Fibroblast of upper back skin (primary cell): ENCODE measurements around the gene HOTAIR.

Experiments
- DNase-seq: peaks from one replicate; pipeline ENCODE4 v3.0.0-alpha.2; 2013

Gene HOTAIR

DNA sequence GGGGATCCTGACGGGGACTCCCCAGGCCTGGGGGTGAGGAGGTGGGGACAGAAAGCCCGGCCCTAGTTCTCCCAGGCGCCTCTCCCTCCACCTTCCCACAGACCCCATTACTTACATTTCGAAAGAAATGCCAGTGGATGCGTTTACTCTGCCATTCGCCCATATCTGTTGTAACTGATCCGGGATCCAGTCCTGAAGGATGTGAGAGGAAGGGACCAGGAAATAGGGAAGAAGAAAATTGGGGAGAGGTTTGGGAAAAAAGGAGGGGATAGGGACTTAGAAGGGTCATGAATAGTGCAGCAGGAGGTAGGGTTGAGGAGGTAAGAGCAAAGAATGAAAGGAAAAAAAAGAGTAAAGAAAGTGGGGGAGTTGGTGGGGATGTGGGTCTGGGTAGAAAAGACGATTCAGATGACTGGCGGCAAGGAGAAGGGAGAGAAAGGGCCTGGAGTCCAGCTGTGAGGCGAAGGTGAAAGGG is 18.9 kb downstream of the HOTAIR start:
- no peak for DNase-seq

DNA sequence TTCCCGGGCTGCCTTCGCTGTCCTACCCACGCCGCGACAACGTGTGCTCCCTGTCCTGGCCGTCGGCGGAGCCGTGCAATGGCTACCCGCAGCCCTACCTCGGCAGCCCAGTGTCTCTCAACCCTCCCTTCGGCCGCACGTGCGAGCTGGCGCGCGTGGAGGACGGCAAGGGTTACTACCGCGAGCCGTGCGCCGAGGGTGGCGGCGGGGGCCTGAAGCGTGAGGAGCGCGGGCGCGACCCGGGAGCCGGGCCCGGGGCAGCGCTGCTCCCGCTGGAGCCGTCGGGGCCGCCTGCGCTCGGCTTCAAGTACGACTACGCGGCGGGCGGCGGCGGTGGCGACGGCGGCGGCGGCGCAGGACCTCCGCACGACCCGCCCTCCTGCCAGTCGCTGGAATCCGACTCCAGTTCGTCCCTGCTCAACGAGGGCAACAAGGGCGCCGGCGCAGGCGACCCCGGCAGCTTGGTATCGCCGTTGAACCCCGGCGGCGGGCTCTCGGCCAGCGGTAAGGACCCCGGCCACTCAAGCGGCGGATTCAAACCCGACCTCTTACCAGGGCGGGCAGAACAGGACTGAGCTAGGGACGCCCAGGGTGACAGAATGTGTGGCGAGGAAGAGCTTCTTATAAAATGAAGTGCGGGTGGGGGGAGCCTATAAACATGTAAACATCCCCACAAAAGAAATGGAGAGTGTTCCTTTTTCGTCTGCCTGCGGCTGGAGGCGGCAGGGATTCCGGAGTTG is 19.5 kb downstream of the HOTAIR start:
- no peak for DNase-seq

DNA sequence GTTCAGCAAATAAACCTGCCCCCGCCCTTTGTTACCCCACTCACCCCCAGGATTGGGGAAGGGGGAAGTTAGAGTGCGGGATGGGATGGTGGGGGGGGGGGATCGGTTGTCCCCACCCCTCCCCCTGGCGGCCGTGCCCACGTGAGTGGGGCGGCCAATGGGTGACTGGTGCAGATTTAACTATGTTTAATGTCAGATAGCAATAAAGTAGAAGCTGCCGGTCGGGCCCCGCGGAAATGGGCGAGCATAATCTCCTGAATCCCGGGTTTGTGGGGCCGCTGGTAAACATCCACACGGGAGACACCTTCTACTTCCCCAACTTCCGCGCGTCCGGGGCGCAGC is 20.1 kb downstream of the HOTAIR start, which contains the start of gene HOXC12:
TSS of gene HOXC12 (plus strand) at position 210 of the 342 bp plus-strand sequence. CDS start at position 237, 27 bp downstream.
- DNase-seq = no peak

DNA sequence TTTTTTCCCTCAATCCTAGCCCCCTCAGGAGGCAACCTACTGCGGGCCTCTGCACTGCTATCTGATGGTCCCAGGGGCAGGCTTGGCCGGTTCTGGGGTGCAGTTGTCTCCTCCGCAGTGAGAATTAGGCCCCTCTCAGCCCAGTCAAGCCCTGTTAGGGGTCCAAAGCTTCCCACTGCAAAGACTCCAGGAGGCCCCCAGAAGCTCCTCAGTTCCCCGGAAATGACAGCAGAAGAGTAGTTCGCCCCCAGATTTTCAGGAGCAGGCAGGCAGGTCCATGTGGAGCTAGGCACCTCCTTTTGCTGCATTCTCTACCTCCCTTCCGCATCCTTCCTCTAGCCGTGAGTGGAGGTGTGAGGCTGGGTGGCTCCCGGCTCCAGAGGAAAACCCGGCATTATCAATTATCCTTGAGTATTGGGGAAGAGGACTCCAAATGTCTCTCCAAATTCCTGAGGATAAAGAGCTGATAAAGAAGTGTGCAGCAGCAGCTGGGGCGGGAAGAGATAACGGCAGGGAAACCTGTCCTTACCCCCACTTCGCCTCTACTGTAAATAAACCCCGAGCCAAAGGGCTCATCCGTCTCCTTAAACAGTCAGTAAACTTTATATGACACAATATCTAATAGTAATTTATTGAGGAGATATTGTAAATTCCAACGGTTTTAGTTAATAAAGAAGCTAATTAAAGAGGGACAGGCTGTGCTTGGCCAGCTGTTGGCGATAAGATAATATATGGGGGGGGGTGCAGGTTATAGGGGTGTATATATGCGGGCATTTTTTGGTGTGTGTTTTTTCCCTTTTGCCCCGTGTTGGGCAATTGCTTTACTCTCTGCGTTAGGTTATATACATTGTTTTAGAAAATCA is 20.7 kb downstream of the HOTAIR start:
- DNase-seq = no peak

DNA sequence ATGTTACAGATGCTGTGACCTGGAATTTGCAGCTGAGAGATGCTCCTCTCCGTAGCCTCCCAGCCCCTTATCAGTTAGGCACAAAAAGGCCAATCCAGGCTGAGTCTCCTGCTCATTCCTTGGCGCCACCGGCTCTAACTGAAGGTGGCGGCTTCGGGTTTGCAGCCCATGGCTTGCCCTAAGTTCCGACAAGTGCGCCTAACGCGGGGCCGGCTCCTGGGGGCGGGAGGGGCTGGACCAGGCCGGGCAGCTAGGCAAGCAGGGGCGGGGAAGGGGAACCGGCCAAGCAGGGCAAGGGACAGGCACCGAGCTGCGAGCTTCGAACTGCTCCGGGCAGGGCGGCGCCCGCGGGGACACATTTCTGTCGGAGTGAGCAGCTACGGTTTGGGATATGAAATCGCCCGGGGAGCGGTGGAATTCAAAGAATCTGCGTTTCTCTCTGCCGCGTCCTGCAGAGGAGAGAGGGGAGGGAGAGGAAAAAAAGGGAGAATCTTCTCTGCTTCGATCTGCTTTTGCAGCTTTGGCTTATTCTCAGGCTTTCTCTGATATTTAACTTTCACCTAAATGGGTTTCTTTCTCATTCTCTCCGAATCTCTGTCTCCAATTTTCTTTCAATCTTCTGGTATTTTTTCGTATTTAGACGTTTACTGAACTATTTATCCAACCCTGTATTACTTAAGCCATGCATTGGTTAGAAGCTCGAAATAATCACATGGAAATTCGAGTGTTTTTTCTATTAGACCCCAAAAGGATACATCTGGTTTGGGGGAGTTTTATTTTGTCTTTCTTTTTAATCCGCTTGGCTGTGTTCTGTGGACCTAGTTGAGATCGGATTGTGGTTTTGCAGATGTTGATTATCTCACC is 21.7 kb downstream of the HOTAIR start:
- peak; percentile 38 for DNase-seq

DNA sequence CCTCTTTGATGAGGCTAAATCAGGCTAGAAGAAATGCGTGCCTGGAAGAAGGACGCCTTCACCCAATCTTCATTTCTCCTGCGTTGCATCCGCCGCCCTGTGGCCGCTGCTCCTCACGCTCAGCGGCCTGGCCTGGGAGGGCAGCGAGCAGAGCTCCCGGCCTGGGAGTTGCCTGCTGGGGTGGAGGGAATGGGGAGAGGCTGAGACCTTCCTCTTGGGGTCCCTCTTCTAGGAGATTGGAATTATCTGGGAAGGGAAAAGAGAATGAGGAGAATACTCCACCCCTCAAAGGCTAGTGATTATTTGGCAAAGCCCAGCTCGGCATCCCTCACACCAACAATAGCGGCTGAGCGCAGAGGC is 22.4 kb downstream of the HOTAIR start:
- DNase-seq = no peak

DNA sequence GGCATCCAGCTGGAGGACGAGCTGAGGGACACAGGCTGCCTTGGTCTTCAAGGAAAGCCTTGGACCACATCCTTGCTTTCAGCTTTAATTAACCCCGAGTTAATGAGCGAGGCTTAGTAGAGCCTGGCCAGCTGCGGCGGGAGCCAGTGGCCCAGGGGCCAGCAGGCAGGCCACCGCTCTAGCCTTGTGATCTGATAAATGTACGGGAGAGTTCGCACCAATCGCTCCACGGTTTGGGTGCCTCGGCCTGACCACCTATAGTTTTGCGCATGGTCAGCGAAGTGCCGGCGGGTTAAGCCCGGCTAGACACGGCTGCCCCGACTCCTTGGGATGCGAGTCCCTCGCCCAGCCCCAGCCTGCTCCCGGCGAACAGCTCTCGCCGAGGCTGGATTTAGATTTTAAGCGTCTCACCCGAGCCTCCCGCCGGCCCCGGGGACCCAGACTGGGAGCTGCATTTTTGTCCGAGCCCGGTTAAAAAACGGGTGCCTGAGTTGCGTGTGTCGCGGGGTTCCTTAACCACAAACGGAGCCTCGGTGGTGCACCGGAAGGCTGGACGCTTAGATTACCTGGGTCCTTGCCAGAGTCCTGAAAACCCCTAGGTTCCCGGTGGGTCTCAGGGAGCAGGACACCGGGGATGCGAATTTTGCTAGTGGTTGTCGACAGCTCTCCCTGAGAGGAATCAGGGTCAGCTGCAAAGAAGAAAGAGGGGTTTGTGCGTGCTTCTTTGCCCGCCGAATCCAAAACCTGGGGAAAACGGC is 23.0 kb downstream of the HOTAIR start:
- no peak for DNase-seq

DNA sequence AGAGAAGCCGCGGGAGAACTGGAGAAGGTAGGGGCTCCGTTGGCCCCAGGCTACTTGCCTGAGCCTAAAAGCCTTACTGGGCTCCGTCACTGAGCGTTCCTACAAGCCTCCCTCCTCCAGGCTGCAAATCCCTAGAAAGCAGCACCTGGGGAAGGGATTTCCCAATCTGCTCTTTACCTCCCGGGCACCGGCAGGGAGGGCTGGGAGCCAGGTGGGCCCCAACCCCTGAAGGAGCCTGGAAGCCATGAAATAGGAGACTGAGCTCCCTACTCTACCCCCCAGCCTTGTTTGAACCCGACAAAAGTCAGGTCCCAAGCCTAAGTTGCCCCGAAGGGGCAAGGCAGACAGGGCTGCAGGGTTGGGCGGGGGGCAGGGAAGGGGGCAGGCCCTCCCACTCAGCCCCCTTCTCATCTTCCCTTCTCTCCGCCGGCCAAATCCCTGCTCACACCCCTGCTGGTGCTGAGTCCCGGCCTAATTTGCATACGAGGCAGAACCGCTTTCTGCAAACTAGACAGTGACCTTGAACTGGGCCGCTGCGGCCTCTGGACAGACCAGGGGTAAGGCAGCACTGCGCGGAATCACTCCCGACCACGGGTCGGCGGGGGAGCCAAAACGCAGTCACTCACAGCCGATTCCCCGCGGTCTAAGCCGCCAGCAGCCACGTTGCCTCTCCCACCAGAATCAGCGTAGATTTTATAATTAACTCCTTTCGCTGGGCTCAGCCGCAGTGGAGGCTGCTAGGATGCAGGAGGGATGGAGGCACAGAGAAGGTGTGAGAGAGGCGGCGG is 23.8 kb downstream of the HOTAIR start:
- DNase-seq = no peak

DNA sequence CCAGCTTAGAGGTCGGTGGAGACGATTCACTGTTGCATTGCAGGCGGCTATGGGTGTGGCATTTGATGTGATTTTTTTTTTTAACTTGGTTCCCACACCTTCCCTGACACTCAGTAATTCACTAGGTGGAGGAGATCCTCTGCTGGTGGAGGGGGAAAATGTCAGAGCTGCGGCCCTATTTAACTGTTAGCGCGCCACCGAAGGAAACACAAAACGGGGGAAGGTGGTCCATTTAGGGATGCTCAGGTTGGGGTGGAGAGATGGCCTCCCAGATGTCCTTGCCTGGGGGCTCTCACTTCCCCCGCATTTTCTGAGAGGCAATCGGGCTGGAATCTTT is 24.3 kb downstream of the HOTAIR start:
- no peak for DNase-seq

DNA sequence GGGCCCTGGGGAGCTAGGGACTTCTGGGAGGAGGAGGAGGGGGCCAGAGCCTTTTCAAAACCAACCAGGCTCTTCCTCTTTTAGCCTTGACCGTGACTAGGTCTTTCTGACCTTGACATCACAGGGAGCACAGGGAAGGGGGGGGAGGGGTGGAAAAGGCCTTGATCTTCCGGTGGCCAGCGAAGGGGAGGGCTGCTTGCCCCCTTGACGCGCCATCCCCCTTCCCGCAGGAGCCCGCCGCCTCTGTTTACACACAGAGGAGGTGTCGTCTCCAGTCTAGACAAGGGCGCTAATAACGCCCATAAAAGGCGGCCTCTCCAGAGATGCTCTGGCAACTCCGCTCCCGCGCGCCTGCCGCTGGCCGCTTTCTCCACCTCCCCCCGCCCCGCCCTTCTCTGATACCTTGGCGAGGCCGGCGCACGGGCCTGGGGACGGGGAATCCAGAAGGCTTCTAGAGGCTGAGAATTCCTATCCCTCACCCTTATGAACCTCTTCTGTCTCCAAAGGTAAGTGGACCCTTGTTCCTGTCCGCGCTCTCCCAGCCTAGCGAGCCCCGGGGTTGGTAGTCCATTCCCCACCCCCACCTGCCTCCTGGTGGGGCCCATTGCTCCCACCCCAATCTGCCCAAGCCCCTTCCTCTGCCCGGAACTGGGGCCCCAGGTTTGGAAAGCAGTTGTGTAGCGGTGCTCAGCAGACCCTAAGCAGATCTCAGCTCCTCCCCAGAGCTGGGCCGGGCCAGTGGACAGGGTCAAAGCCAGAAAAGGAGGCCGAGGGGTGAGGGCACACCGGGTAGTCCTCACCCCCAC is 24.9 kb downstream of the HOTAIR start:
- no peak for DNase-seq

DNA sequence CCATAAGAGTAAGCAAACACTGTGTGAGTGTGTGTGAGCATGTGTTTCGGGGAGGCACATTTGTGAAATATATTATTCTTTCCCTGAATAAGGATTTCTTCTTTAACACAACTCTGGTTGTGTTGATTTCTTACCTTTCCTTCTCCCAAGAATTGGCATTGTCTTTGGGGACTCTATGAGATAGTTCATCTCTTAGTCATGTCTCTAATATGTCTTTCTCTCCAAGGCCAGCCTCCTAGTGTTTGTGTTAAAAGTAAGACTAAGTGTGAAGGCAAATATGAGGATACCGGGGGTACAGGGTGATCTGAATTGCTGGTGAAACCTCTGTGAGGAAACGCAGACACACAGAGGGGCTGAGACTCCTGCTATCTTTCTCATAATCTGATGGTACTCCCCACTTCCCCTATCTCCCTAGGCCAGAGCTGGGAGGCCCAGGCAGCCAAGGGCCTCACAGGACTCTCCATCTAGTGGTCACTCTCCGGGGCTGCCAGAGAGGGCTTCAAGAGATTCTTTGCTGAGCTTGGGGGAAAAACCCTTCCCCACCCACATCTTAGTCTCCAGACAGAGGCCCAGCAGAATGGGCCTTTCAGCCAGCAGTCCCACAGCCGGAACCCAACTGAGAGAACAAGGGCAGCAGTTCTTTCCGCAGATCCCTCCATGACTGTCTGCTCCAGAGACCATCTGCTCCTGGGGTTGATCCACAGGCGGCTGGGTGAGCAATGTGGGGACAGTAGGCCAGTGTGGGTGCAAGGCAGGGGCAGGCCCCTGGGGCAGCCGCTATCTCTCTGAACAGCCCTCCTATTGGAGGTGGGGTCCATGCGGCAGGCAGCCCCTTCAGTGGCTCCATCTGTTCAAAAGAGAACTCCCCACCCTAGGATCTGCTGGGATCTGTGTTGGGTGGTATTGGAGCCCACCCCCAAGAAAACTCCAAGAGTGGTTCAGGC is 25.8 kb downstream of the HOTAIR start:
- DNase-seq = no peak

DNA sequence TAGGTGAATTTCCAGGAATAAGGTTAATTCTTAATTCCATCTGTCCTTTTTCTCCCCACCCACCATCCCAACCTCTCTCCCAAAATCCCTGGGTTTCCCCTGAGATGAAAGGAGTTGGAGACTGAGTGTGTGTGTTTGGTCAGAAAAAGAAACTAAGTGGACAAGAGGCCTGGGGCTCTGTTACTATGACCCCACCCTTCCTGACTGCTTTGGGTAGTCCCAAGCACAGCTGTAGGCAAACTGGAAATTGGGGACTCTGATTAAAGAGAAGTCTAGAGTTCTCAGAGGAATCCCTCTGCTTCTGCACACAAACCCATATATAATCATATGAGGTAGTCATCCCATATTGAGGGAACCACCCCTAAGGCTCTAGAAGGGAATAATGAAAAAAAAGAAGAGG is 27.0 kb downstream of the HOTAIR start:
- no peak for DNase-seq

DNA sequence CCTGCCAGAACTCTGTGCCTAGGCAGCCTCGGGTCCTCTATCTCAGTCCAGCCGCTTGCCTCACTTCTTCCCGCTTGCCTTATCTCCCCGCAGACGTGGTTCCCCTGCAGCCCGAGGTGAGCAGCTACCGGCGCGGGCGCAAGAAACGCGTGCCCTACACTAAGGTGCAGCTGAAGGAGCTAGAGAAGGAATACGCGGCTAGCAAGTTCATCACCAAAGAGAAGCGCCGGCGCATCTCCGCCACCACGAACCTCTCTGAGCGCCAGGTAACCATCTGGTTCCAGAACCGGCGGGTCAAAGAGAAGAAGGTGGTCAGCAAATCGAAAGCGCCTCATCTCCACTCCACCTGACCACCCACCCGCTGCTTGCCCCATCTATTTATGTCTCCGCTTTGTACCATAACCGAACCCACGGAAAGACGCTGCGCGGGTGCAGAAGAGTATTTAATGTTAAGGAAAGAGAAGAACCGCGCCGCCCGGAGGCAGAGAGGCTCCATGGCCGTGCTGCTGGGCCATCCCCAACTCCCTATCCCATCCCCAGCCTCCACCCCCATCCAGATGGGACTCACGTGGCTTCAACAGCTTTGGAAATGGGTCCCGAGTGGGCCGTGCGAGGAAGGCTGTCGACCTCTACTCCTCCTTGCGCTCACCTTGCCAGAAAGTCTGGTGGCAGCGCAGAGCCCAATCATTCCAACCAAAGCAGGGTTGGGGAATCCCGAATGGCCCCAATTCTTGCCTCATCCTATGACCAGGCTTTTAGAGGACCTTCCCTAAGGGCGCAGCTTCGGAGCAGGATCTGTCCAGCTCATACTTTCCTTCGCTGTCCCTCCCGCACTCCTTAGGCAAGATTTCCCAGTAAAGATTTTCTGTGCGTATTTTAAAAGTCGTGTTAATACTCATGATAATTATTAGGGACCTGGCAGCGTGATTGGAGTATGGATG is 29.6 kb downstream of the HOTAIR start:
- no peak for DNase-seq

DNA sequence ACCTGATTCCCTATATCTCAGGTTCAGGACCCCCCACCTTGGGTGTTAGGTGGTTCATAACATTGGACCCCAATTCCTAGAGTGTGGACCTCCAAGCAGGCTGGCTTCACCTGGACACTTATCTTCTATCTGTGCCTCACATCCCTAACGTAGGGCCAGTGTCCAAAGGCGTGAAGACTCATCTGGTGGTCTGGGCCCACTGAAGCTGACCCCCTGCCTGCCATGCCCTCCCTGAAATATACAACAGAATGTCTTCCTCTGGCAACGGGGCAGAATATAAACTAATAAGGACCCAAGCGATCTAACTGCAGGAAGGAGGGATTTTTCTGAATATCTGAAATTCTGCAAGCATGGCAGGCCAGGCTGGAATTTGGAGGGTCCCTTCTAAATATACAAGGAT is 30.5 kb downstream of the HOTAIR start:
- DNase-seq = no peak

DNA sequence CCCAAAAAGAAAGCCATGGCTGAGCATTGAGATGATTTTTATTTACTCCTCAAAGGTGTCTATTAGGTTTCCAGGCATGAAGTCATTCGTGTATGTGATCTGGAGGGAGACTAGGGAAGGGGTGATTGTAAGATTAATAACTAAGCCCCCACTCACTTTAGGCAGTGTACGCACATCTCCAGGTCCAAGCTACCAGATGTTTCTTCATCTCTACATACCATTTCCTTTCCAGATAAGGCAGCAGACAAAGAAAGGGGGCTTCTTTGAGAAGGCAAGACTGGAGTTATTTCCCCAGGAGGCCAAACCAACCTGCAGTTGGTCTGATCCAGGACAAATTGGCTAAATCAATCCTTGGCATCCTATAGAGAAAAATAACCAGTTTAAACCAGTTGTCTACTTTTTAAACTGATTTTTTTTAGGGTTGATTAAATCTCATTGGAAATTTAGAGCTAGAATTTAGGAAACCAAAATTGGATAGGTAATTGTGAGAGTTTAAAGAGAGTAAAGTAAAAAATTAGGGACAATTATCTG is 32.2 kb downstream of the HOTAIR start:
- no peak for DNase-seq

DNA sequence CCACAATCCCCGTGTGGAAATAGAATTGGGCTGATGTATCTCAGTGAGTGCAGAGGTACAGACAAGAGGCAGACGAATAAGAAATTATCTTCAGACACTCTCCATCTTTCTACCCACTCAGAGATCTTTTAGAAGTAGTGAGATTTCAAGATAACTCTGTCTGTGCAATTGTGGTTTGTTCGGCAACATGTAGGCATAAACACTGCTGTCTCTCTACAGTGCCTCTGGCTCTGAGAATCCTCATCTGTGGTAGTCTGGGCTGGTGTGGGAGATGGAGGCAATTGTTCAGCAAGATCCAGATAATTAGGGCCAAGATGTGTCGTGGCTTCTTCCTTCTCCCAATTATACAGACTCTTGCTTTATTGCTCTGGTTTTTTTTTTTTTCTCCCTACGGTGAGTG is 33.0 kb downstream of the HOTAIR start:
- DNase-seq = no peak

DNA sequence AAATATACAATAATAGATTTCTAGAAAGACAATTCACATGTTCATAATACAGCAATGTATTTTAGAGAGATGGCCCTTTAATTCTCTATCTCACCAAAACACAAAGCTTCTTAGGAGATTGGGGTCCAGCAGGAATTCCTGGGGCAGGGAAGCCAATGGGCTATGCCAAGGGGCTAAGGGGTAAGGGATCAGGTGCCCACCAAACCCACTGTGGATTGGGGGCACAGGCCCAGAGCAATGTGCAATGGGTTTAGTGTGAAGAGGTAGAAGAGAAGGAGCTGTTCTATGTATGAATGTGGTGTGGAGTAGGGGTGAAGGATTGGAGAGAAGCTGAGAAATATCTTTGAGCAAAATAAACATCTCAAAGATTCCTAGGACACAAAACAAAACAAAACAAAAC is 33.6 kb downstream of the HOTAIR start:
- DNase-seq = no peak

DNA sequence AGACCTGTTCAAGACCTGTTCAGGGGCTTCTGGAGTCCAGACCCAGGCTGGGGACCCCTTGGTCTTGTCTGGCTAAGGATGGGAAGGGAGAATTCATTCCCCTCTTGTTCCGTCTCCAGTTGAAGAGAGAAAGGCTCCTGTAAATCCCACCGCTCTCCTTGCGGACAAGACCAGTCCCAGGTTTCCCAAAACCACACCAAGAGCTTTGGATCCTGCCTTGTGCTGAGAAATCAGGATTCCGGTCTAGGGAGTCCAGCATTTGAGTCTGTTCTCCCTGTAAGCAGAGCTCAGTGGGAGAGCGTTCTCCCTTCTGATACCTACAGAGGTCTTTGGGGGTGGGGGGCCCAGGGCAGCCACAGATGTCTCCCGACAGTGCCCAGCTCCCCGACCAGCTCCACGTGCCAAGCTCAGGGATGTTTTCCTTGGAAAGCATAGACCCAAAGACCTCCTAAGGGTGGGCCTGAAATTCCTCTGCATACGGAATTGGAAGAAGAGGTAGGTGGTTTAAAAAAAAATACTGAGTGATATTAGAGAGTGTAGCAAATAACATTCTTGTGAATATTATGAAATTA is 34.2 kb downstream of the HOTAIR start:
- DNase-seq = no peak
